Endothelial cell (in vitro differentiated cells): Measurements from ENCODE around the gene ADPRHL1. TPM values are rescaled to one million over a fixed set of nuclear protein-coding genes. Genes with fewer than 3 reads are reported as not detected.

Experiments
- DNase-seq: peaks from one replicate; pipeline ENCODE4 v3.0.0; 2021; ENCODE audit warnings: low spot score
- H3K27ac Mint-ChIP-seq: one replicate; pipeline ENCODE4 v1.8.0; 2021; ENCODE audit warnings: mixed read lengths, inconsistent platforms; ENCODE audit not compliant: unreplicated experiment
- H3K27me3 Mint-ChIP-seq: one replicate; pipeline ENCODE4 v1.8.0; 2021; ENCODE audit warnings: mild to moderate bottlenecking, moderate library complexity, mixed read lengths, inconsistent platforms; ENCODE audit not compliant: unreplicated experiment
- H3K36me3 Mint-ChIP-seq: one replicate; pipeline ENCODE4 v1.8.0; 2021; ENCODE audit warnings: mild to moderate bottlenecking, low read depth, mixed read lengths, inconsistent platforms; ENCODE audit not compliant: unreplicated experiment
- H3K4me1 Mint-ChIP-seq: one replicate; pipeline ENCODE4 v1.8.0; 2021; ENCODE audit warnings: mild to moderate bottlenecking, mixed read lengths, inconsistent platforms; ENCODE audit not compliant: unreplicated experiment
- H3K4me3 Mint-ChIP-seq: one replicate; pipeline ENCODE4 v1.8.0; 2021; ENCODE audit warnings: mild to moderate bottlenecking, mixed read lengths, inconsistent platforms; ENCODE audit not compliant: unreplicated experiment
- H3K9me3 Mint-ChIP-seq: one replicate; pipeline ENCODE4 v1.8.0; 2021; ENCODE audit warnings: mixed read lengths, inconsistent platforms; ENCODE audit not compliant: unreplicated experiment
- CTCF ChIP-seq: fragments of 200-600 bp; sonication (generic); IDR thresholded peaks from one replicate; pipeline ENCODE4 v1.5.0; 2021; ENCODE audit warnings: antibody characterized with exemption; ENCODE audit not compliant: unreplicated experiment
- total RNA-seq: library from RNA; stranded (reverse); fragmentation: NEBNext Ultra II Directional; extraction: Animal tissue kit (Norgen Biotek cat#: 25700); gene quantifications from one replicate; pipeline ENCODE4 v1.2.1, GENCODE V29; 2021; ENCODE audit not compliant: unreplicated experiment

ADPRHL1 gene
- total RNA-seq, 1 donor from 2014 or later: 1.5 TPM

- no peak overlapping the region for H3K27ac Mint-ChIP-seq
- H3K4me3 Mint-ChIP-seq: no peak overlapping the region
- TF ChIP-seq CTCF: no peak
These were observed 53.5 kb downstream of the ADPRHL1 start for GRCh38 chr13:113399755-113400149.

GRCh38 chr13:113398963-113399754 is 54.1 kb downstream of the ADPRHL1 start:
- Mint-ChIP-seq H3K9me3 (no peaks in the 10 kb centered on the region), H3K27me3 (no peaks in the 10 kb centered on the region), H3K27ac (no peak overlapping the region), H3K4me1 (no peaks in the 10 kb centered on the region), H3K36me3 (no peaks in the 10 kb centered on the region), H3K4me3 (no peak overlapping the region)
- no peak for TF ChIP-seq CTCF
- no peak for DNase-seq

More at GRCh38 chr13:113399755-113400149, 53.5 kb downstream of the ADPRHL1 start:
- DNase-seq: no peak
- Mint-ChIP-seq H3K27me3 (no peaks in the 10 kb centered on the region), H3K36me3 (no peaks in the 10 kb centered on the region), H3K4me1 (no peaks in the 10 kb centered on the region), H3K9me3 (no peaks in the 10 kb centered on the region)

- Mint-ChIP-seq H3K9me3 (no peaks in the 10 kb centered on the region), H3K27me3 (no peaks in the 10 kb centered on the region), H3K36me3 (peaks cover 3% of the 10 kb centered on the region), H3K4me3 (no peak overlapping the region), H3K27ac (no peak overlapping the region), H3K4me1 (peaks cover 3% of the 10 kb centered on the region)
- no peak for DNase-seq
- no peak for TF ChIP-seq CTCF
These were observed 55.5 kb downstream of the ADPRHL1 start for GRCh38 chr13:113397608-113398425.

GRCh38 chr13:113394339-113394640 is 59.0 kb downstream of the ADPRHL1 start:
- no peak overlapping the region for H3K27ac Mint-ChIP-seq
- H3K4me3 Mint-ChIP-seq: peak overlapping the region; percentile 69
- H3K9me3 Mint-ChIP-seq: no peaks in the 10 kb centered on the region
- no peak for DNase-seq
- peaks cover 3% of the 10 kb centered on the region for H3K4me1 Mint-ChIP-seq
- peaks cover 8% of the 10 kb centered on the region for H3K36me3 Mint-ChIP-seq
- peaks cover 3% of the 10 kb centered on the region for H3K27me3 Mint-ChIP-seq
- TF ChIP-seq CTCF: peak; percentile 53
